Measurements from ENCODE around the gene DPH7.

DPH7 gene

DNA sequence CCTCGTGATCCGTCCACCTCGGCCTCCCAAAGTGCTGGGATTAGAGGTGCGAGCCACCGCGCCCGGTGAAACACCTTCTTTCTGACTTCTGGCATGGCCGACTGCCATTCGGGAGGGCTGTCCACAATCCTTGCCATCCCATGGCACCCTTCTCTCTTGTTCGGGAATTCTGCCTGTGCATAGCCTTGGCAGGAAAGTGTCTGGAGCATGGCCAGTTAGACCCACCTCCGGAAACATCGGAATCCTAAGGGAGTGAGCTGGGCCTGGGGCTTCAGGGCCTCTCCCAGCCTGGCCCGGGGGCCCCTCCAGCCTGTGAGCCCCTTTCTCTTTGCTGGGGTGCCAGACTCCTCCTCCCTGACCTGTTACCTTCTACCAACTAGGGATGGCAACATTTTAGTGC lies 25.2 kb upstream of the DPH7 start (continued):
- TF ChIP-seq, protein P1, sequence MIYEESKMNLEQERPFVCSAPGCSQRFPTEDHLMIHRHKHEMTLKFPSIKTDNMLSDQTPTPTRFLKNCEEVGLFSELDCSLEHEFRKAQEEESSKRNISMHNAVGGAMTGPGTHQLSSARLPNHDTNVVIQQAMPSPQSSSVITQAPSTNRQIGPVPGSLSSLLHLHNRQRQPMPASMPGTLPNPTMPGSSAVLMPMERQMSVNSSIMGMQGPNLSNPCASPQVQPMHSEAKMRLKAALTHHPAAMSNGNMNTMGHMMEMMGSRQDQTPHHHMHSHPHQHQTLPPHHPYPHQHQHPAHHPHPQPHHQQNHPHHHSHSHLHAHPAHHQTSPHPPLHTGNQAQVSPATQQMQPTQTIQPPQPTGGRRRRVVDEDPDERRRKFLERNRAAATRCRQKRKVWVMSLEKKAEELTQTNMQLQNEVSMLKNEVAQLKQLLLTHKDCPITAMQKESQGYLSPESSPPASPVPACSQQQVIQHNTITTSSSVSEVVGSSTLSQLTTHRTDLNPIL (CRISPR knock-in tag; IDR thresholded peaks at IDR 0.05; ENCODE audit: low read depth): no peak

DNA sequence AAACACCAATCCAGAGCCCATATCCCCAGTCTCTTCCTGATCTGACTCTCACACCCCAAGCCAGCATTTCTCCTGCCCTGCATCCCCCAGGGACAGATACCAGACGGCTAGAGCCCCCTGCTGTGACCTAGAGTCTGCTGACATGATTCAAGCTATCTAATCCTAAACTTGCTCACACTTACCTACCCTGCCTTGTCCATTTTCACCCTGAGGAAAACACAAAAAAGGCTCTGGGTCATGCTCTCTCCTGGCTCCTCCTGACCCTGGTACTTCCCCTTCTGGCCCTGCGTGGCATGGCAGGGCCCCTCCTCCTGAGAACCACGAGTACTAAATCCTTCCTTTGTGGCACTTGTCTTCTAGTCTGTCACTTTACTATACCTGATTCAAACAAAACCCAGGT lies 23.9 kb upstream of the DPH7 start:
- no peak for ATAC-seq

DNA sequence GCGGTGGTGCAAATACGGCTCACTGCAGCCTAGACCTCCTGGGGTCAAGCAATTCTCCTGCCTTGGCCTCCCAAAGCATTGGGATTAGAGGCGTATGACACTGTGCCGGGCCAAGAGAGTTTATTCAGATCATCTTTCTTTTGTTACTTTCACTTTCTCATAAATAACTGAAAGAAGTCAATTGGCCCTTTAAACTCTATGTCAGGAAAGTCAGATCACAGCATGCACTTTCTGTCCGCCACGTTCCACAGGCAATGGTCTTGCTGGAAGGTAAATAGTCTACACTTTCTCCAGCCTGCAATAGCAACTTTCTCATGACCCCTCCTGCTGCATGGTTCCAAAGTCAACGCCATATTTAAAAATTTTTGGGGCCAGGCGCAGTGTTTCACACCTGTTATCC lies 20.2 kb upstream of the DPH7 start:
- ATAC-seq: no peak
- TF ChIP-seq ESRRG (CRISPR knock-in tag; IDR thresholded peaks at IDR 0.05) (no peak), ZNF70 (CRISPR knock-in tag; IDR thresholded peaks at IDR 0.05) (no peak), OSR1 (CRISPR knock-in tag; IDR thresholded peaks at IDR 0.05) (no peak), ZFP30 (CRISPR knock-in tag; IDR thresholded peaks at IDR 0.05) (no peak), CSDC2 (CRISPR knock-in tag; IDR thresholded peaks at IDR 0.05) (no peak), TCF4 (CRISPR knock-in tag; IDR thresholded peaks at IDR 0.05; ENCODE audit: borderline replicate concordance) (no peak), ZNF565 (CRISPR knock-in tag; conservative IDR thresholded peaks at IDR 0.05; ENCODE audit: low read depth) (no peak), ZFP3 (CRISPR knock-in tag; IDR thresholded peaks at IDR 0.05) (no peak), SNAI2 (CRISPR knock-in tag; IDR thresholded peaks at IDR 0.05) (no peak), BACH2 (CRISPR knock-in tag; IDR thresholded peaks at IDR 0.05; ENCODE audit: borderline replicate concordance) (no peak), PPARA (CRISPR knock-in tag; IDR thresholded peaks at IDR 0.05; ENCODE audit: borderline replicate concordance) (no peak), RARB (CRISPR knock-in tag; IDR thresholded peaks at IDR 0.05) (no peak), ZNF8 (CRISPR knock-in tag; IDR thresholded peaks at IDR 0.05) (no peak), TOX (CRISPR knock-in tag; IDR thresholded peaks at IDR 0.05; ENCODE audit: borderline replicate concordance) (no peak), GLIS3 (CRISPR knock-in tag; IDR thresholded peaks at IDR 0.05) (no peak)
- TF ChIP-seq, protein P2, sequence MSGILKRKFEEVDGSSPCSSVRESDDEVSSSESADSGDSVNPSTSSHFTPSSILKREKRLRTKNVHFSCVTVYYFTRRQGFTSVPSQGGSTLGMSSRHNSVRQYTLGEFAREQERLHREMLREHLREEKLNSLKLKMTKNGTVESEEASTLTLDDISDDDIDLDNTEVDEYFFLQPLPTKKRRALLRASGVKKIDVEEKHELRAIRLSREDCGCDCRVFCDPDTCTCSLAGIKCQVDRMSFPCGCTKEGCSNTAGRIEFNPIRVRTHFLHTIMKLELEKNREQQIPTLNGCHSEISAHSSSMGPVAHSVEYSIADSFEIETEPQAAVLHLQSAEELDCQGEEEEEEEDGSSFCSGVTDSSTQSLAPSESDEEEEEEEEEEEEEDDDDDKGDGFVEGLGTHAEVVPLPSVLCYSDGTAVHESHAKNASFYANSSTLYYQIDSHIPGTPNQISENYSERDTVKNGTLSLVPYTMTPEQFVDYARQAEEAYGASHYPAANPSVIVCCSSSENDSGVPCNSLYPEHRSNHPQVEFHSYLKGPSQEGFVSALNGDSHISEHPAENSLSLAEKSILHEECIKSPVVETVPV (CRISPR knock-in tag; IDR thresholded peaks at IDR 0.05): no peak
- TF ChIP-seq, protein P1 (CRISPR knock-in tag; IDR thresholded peaks at IDR 0.05; ENCODE audit: low read depth): no peak
- TF ChIP-seq, protein P3, sequence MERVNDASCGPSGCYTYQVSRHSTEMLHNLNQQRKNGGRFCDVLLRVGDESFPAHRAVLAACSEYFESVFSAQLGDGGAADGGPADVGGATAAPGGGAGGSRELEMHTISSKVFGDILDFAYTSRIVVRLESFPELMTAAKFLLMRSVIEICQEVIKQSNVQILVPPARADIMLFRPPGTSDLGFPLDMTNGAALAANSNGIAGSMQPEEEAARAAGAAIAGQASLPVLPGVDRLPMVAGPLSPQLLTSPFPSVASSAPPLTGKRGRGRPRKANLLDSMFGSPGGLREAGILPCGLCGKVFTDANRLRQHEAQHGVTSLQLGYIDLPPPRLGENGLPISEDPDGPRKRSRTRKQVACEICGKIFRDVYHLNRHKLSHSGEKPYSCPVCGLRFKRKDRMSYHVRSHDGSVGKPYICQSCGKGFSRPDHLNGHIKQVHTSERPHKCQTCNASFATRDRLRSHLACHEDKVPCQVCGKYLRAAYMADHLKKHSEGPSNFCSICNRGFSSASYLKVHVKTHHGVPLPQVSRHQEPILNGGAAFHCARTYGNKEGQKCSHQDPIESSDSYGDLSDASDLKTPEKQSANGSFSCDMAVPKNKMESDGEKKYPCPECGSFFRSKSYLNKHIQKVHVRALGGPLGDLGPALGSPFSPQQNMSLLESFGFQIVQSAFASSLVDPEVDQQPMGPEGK (CRISPR knock-in tag; IDR thresholded peaks at IDR 0.05; ENCODE audit: borderline replicate concordance): no peak
- TF ChIP-seq, protein P4, sequence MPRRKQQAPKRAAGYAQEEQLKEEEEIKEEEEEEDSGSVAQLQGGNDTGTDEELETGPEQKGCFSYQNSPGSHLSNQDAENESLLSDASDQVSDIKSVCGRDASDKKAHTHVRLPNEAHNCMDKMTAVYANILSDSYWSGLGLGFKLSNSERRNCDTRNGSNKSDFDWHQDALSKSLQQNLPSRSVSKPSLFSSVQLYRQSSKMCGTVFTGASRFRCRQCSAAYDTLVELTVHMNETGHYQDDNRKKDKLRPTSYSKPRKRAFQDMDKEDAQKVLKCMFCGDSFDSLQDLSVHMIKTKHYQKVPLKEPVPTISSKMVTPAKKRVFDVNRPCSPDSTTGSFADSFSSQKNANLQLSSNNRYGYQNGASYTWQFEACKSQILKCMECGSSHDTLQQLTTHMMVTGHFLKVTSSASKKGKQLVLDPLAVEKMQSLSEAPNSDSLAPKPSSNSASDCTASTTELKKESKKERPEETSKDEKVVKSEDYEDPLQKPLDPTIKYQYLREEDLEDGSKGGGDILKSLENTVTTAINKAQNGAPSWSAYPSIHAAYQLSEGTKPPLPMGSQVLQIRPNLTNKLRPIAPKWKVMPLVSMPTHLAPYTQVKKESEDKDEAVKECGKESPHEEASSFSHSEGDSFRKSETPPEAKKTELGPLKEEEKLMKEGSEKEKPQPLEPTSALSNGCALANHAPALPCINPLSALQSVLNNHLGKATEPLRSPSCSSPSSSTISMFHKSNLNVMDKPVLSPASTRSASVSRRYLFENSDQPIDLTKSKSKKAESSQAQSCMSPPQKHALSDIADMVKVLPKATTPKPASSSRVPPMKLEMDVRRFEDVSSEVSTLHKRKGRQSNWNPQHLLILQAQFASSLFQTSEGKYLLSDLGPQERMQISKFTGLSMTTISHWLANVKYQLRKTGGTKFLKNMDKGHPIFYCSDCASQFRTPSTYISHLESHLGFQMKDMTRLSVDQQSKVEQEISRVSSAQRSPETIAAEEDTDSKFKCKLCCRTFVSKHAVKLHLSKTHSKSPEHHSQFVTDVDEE (CRISPR knock-in tag; IDR thresholded peaks at IDR 0.05): no peak
- TF ChIP-seq, protein P5, sequence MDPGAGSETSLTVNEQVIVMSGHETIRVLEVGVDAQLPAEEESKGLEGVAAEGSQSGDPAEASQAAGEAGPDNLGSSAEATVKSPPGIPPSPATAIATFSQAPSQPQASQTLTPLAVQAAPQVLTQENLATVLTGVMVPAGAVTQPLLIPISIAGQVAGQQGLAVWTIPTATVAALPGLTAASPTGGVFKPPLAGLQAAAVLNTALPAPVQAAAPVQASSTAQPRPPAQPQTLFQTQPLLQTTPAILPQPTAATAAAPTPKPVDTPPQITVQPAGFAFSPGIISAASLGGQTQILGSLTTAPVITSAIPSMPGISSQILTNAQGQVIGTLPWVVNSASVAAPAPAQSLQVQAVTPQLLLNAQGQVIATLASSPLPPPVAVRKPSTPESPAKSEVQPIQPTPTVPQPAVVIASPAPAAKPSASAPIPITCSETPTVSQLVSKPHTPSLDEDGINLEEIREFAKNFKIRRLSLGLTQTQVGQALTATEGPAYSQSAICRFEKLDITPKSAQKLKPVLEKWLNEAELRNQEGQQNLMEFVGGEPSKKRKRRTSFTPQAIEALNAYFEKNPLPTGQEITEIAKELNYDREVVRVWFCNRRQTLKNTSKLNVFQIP (CRISPR knock-in tag; IDR thresholded peaks at IDR 0.05; ENCODE audit: borderline replicate concordance, low read depth): no peak

More for the DNA sequence above, 23.9 kb upstream of the DPH7 start:
- TF ChIP-seq ZNF8 (CRISPR knock-in tag; IDR thresholded peaks at IDR 0.05) (no peak), ZNF70 (CRISPR knock-in tag; IDR thresholded peaks at IDR 0.05) (no peak), ARNTL (CRISPR knock-in tag; IDR thresholded peaks at IDR 0.05; ENCODE audit: borderline replicate concordance, low read depth) (no peak)
- TF ChIP-seq, protein P5 (CRISPR knock-in tag; IDR thresholded peaks at IDR 0.05; ENCODE audit: borderline replicate concordance, low read depth): no peak
- TF ChIP-seq, protein P1 (CRISPR knock-in tag; IDR thresholded peaks at IDR 0.05; ENCODE audit: low read depth): no peak
